ENCODE data around the gene KIF19.

The KIF19 gene

DNA sequence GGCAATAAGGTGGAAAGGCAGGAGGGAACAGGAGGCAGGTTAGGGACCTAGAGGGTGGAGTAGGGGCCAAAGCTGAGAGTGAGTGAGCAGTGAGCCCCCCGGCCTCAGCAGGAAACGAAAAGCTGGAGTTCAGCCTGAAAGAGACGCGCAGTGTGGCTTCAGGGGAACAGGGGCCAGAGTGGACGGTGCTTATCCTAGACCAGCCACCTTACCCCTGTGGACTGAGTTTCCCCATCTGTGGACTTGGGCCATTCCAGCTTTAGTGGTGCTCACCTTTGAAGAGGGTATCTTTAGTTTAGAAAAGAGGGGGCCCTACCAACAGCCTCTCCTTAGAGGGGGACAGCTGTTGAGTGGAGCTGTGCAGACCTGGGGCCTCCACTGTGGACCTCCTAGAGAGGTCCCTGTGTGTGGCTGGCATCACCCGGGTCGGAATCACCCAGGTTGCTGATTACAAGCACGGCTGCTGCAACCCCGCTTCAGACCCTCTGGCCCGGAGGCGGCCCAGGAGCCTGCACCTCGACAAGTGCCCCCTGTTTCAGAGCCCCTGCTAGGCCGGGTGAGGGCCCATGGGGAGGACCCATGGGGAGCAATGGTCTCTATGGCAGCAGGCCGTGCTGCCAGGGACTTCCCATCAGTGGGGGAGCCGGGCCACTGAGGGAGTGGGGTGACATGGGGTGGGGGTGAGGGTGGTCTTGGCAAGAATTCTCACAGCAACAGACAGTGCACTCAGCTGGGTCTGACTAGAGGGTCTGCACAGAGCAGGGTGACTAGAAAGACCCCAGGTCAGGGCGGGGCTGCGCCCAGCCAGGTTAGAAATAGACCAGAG, 43.9 kb downstream of the KIF19 start (continued):
- TF ChIP-seq CREB5 (CRISPR knock-in tag; IDR thresholded peaks at IDR 0.05; ENCODE audit: low read depth) = no peak
- no peak for TF ChIP-seq OSR1 (CRISPR knock-in tag; IDR thresholded peaks at IDR 0.05)
- TF ChIP-seq RARB (CRISPR knock-in tag; IDR thresholded peaks at IDR 0.05) = no peak
- TF ChIP-seq ZC3H10 (CRISPR knock-in tag; IDR thresholded peaks at IDR 0.05) = no peak
- no peak for TF ChIP-seq SNAI2 (CRISPR knock-in tag; IDR thresholded peaks at IDR 0.05)
- no peak for TF ChIP-seq ZFP30 (CRISPR knock-in tag; IDR thresholded peaks at IDR 0.05)

GRCh38 chr17:74371653-74372147, 45.7 kb downstream of the KIF19 start:
- TF ChIP-seq ZNF70 (CRISPR knock-in tag; IDR thresholded peaks at IDR 0.05) (no peak), ZC3H10 (CRISPR knock-in tag; IDR thresholded peaks at IDR 0.05) (no peak), ESRRG (CRISPR knock-in tag; IDR thresholded peaks at IDR 0.05) (no peak), OSR1 (CRISPR knock-in tag; IDR thresholded peaks at IDR 0.05) (no peak), RARB (CRISPR knock-in tag; IDR thresholded peaks at IDR 0.05) (no peak), ZFP30 (CRISPR knock-in tag; IDR thresholded peaks at IDR 0.05) (no peak), PPARA (CRISPR knock-in tag; IDR thresholded peaks at IDR 0.05; ENCODE audit: borderline replicate concordance) (no peak), CREB5 (CRISPR knock-in tag; IDR thresholded peaks at IDR 0.05; ENCODE audit: low read depth) (no peak), ZNF565 (CRISPR knock-in tag; conservative IDR thresholded peaks at IDR 0.05; ENCODE audit: low read depth) (no peak), CSDC2 (CRISPR knock-in tag; IDR thresholded peaks at IDR 0.05) (no peak), TOX (CRISPR knock-in tag; IDR thresholded peaks at IDR 0.05; ENCODE audit: borderline replicate concordance) (no peak)
- TF ChIP-seq, protein P1, sequence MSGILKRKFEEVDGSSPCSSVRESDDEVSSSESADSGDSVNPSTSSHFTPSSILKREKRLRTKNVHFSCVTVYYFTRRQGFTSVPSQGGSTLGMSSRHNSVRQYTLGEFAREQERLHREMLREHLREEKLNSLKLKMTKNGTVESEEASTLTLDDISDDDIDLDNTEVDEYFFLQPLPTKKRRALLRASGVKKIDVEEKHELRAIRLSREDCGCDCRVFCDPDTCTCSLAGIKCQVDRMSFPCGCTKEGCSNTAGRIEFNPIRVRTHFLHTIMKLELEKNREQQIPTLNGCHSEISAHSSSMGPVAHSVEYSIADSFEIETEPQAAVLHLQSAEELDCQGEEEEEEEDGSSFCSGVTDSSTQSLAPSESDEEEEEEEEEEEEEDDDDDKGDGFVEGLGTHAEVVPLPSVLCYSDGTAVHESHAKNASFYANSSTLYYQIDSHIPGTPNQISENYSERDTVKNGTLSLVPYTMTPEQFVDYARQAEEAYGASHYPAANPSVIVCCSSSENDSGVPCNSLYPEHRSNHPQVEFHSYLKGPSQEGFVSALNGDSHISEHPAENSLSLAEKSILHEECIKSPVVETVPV (CRISPR knock-in tag; IDR thresholded peaks at IDR 0.05) = no peak
- ATAC-seq = no peak

DNA sequence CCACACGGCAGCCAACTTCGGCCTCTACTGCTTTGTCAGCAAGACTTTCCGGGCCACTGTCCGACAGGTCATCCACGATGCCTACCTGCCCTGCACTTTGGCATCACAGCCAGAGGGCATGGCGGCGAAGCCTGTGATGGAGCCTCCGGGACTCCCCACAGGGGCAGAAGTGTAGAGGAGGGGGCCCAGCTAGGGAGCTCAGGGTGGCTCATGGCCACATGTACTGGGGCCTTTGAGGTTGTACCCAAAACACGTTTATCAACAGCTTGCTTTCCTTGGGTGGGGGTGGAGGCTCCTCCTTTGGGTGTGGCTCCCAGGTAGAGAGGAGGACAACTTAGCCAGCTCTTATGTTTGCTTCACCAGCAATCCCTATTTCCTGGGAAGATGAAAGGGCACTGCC, 46.4 kb downstream of the KIF19 start:
- ATAC-seq = no peak
- TF ChIP-seq CSDC2 (CRISPR knock-in tag; IDR thresholded peaks at IDR 0.05) = no peak
- TF ChIP-seq TOX (CRISPR knock-in tag; IDR thresholded peaks at IDR 0.05; ENCODE audit: borderline replicate concordance) = no peak
- no peak for TF ChIP-seq CREB5 (CRISPR knock-in tag; IDR thresholded peaks at IDR 0.05; ENCODE audit: low read depth)
- no peak for TF ChIP-seq RARB (CRISPR knock-in tag; IDR thresholded peaks at IDR 0.05)
- TF ChIP-seq SNAI2 (CRISPR knock-in tag; IDR thresholded peaks at IDR 0.05) = no peak
- TF ChIP-seq ZNF70 (CRISPR knock-in tag; IDR thresholded peaks at IDR 0.05) = no peak
- TF ChIP-seq GLIS3 (CRISPR knock-in tag; IDR thresholded peaks at IDR 0.05) = no peak
- TF ChIP-seq ESRRG (CRISPR knock-in tag; IDR thresholded peaks at IDR 0.05) = no peak
- no peak for TF ChIP-seq ZC3H10 (CRISPR knock-in tag; IDR thresholded peaks at IDR 0.05)
- TF ChIP-seq, protein P1 (CRISPR knock-in tag; IDR thresholded peaks at IDR 0.05) = no peak
- no peak for TF ChIP-seq ZNF8 (CRISPR knock-in tag; IDR thresholded peaks at IDR 0.05)
- no peak for TF ChIP-seq PATZ1 (CRISPR knock-in tag; IDR thresholded peaks at IDR 0.05; ENCODE audit: borderline replicate concordance)
- no peak for TF ChIP-seq BACH2 (CRISPR knock-in tag; IDR thresholded peaks at IDR 0.05; ENCODE audit: borderline replicate concordance)
- no peak for TF ChIP-seq TSHZ2 (CRISPR knock-in tag; IDR thresholded peaks at IDR 0.05)
- TF ChIP-seq ZNF565 (CRISPR knock-in tag; conservative IDR thresholded peaks at IDR 0.05; ENCODE audit: low read depth) = no peak
- TF ChIP-seq OSR1 (CRISPR knock-in tag; IDR thresholded peaks at IDR 0.05) = no peak
- no peak for TF ChIP-seq TCF4 (CRISPR knock-in tag; IDR thresholded peaks at IDR 0.05; ENCODE audit: borderline replicate concordance)
